ENCODE measurements around the gene IGSF8. TPM values are rescaled to one million over a fixed set of nuclear protein-coding genes. Genes with fewer than 3 reads are reported as not detected.

IGSF8 gene
- total RNA-seq, 1 experiment from 2014 or later, result 35.6 TPM

GRCh38 chr1:160148121-160148520 lies 49.7 kb upstream of the IGSF8 start:
- ChIA-PET POLR2A (no interaction called here), RAD21 (ENCODE audit: low non-redundant PET in 1 of 2, low total read pairs in 2 of 2, uncharacterized antibody in 2 of 2, unreplicated experiment in 2 of 2) (no interaction called here)

More at GRCh38 chr1:160148121-160148520, 49.7 kb upstream of the IGSF8 start:
- Histone ChIP-seq H3K9ac (ENCODE audit: low read length) (no peak overlapping the region), H2AFZ (ENCODE audit: low read depth, low read length, poor library complexity, severe bottlenecking) (no peak overlapping the region), H3K4me2 (ENCODE audit: low read length) (no peak overlapping the region), H3K9me3 (ENCODE audit: control insufficient read depth in 1 of 2, insufficient read depth in 1 of 2, low read depth in 1 of 2, low read length in 2 of 2) (no peaks in the 10 kb centered on the region), H4K20me1 (ENCODE audit: insufficient read depth) (no peaks in the 10 kb centered on the region), H3K79me2 (ENCODE audit: insufficient read depth, low read length) (no peaks in the 10 kb centered on the region), H3K27ac (ENCODE audit: low read depth, low read length) (no peak overlapping the region), H3K9me2 (ENCODE audit: insufficient read depth) (no peaks in the 10 kb centered on the region), H3K27me3 (ENCODE audit: insufficient read depth, low read length) (no peaks in the 10 kb centered on the region), H3K4me3 (replicated peaks in 1 of 2; ENCODE audit: low read depth in 1 of 2, low read length in 2 of 2) (no peak overlapping the region), H3K4me1 (ENCODE audit: control insufficient read depth in 1 of 2, insufficient read depth in 2 of 2, low read length in 2 of 2) (no peaks in the 10 kb centered on the region), H3K36me3 (ENCODE audit: control insufficient read depth in 1 of 2, insufficient read depth in 2 of 2, low read length in 2 of 2) (no peaks in the 10 kb centered on the region)
- intact Hi-C loops (cut with micrococcal nuclease), result no loop called here
- TF ChIP-seq CBX3 (IDR thresholded peaks at IDR 0.05; ENCODE audit: low read depth) (no peak), POLR2AphosphoS5 (IDR thresholded peaks at IDR 0.05; ENCODE audit: low read depth, low read length) (no peak), ZNF274 (IDR thresholded peaks at IDR 0.05; ENCODE audit: low read depth, low read length) (no peak), SRF (IDR thresholded peaks at IDR 0.05; ENCODE audit: low read depth) (no peak), ZBTB33 (IDR thresholded peaks at IDR 0.05; ENCODE audit: extremely low read depth, insufficient replicate concordance, low read length) (no peak), RAD21 (IDR thresholded peaks at IDR 0.05; ENCODE audit: low read depth) (no peak), YY1 (IDR thresholded peaks at IDR 0.05; ENCODE audit: extremely low read depth, insufficient replicate concordance, low read depth, low read length) (no peak), SIN3A (IDR thresholded peaks at IDR 0.05; ENCODE audit: low read depth) (no peak)
- TF ChIP-seq, protein P1, sequence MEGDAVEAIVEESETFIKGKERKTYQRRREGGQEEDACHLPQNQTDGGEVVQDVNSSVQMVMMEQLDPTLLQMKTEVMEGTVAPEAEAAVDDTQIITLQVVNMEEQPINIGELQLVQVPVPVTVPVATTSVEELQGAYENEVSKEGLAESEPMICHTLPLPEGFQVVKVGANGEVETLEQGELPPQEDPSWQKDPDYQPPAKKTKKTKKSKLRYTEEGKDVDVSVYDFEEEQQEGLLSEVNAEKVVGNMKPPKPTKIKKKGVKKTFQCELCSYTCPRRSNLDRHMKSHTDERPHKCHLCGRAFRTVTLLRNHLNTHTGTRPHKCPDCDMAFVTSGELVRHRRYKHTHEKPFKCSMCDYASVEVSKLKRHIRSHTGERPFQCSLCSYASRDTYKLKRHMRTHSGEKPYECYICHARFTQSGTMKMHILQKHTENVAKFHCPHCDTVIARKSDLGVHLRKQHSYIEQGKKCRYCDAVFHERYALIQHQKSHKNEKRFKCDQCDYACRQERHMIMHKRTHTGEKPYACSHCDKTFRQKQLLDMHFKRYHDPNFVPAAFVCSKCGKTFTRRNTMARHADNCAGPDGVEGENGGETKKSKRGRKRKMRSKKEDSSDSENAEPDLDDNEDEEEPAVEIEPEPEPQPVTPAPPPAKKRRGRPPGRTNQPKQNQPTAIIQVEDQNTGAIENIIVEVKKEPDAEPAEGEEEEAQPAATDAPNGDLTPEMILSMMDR (IDR thresholded peaks at IDR 0.05 in 2 of 3, conservative IDR thresholded peaks at IDR 0.05 in 1 of 3; ENCODE audit: borderline replicate concordance in 1 of 3, insufficient read depth in 1 of 3, low read depth in 2 of 3, low read length in 2 of 3), result no peak
- ATAC-seq (no peak), DNase-seq (ENCODE audit: low read depth, low spot score) (no peak)
- CTCF ChIA-PET, result interaction anchor here (1.6 kb wide), 1 partner anchor 104 kb away, joined by 3 read pairs; no protein-coding TSS in a partner anchor
- no TSS peak for BruUV-seq (replicated peaks)
